ENCODE measurements around the gene RBMX2. TPM values are rescaled to one million over a fixed set of nuclear protein-coding genes. Genes with fewer than 3 reads are reported as not detected.

The RBMX2 gene
- polyA plus RNA-seq, 1 donor: 19.1 TPM

DNA sequence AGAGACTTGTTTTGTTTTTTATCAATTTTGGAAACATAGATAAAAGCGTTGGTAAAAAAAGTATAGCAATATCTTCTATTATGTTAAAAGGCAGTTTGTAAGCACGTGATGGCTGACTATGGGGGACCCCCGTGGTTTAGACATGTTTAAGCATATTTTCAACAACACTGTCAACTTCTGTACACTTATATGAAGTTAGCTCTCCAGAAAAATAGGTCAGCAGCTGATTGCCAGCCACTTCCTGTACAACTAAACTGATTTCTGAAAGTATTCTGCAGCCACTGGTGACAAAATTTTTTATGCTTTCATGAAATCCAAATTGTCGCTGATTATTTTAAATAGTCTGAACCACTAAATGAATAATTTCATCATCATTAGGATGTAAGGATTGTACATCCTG is 45.2 kb downstream of the RBMX2 start:
- DNase-seq (ENCODE audit: low read depth): no peak

Other genes with a start within 250 kb of the RBMX2 start
- gene AIFM1, start 236.1 kb upstream of the RBMX2 start, polyA plus RNA-seq (ENCODE audit: insufficient read length): 21.3 TPM
- 0.43 TPM for gene RAB33A, start 230.0 kb upstream of the RBMX2 start, polyA plus RNA-seq (ENCODE audit: insufficient read length)
- 6.8 TPM for gene ZNF280C, start 133.1 kb upstream of the RBMX2 start, polyA plus RNA-seq (ENCODE audit: insufficient read length)
- gene SLC25A14, start 62.1 kb upstream of the RBMX2 start, polyA plus RNA-seq (ENCODE audit: insufficient read length): 9.3 TPM
- not detected for gene GPR119, start 16.3 kb upstream of the RBMX2 start, polyA plus RNA-seq (ENCODE audit: insufficient read length)

Data from forelimb muscle (tissue), 1 donor.